ENCODE results near the gene PRIM2. TPM values are rescaled to one million over a fixed set of nuclear protein-coding genes. Genes with fewer than 3 reads are reported as not detected.
"Not testable (repeated sequence)": the region's sequence is repeated elsewhere in the genome, so short reads cannot be mapped to it uniquely, and the experiment has no call there.

PRIM2 gene
- total and polyA plus RNA-seq, 2 experiments from 2014 or later = 45.5 to 75.2 TPM

- H3K4me2 ChIP-seq; H3K4me3 Mint-ChIP-seq; DNase-seq (ENCODE audit: low spot score); H2AFZ ChIP-seq; H3K27ac ChIP-seq (ENCODE audit: low read depth); H3K27me3 Mint-ChIP-seq (ENCODE audit: insufficient read depth, low read depth, poor library complexity); H3K27me3 ChIP-seq (ENCODE audit: insufficient read depth); H3K36me3 ChIP-seq (ENCODE audit: insufficient read depth); H3F3A ChIP-seq (replicated peaks; ENCODE audit: low read depth); H4K20me1 ChIP-seq (replicated peaks; ENCODE audit: insufficient read depth); H3K9me2 ChIP-seq (ENCODE audit: insufficient read depth); H3K4me3 ChIP-seq: not testable (repeated sequence)
- Mint-ChIP-seq H3K4me1 (peaks cover 38% of the 10 kb centered on the region), H3K27ac (peak overlapping the region; percentile 28; the same call in 1 of the 2 replicates), H3K36me3 (ENCODE audit: low read depth) (peaks cover 18% of the 10 kb centered on the region), H3K9me3 (peaks cover 14% of the 10 kb centered on the region)
- Histone ChIP-seq H3K4me1 (ENCODE audit: insufficient read depth) (peaks cover 15% of the 10 kb centered on the region), H3K79me2 (replicated peaks; ENCODE audit: insufficient read depth) (peaks cover 32% of the 10 kb centered on the region)
- ATAC-seq = peak; percentile 75
Observed at GRCh38 chr6:57445379-57445778, 127.9 kb downstream of the PRIM2 start.

- not testable (repeated sequence) for H3K4me3 ChIP-seq; H3K27me3 ChIP-seq (ENCODE audit: insufficient read depth); ATAC-seq; H3K27ac ChIP-seq (ENCODE audit: low read depth); H3K27ac Mint-ChIP-seq; DNase-seq (ENCODE audit: low spot score); H3K4me3 Mint-ChIP-seq; H3K36me3 ChIP-seq (ENCODE audit: insufficient read depth); H3K27me3 Mint-ChIP-seq (ENCODE audit: insufficient read depth, low read depth, poor library complexity); H3K9me2 ChIP-seq (ENCODE audit: insufficient read depth); H3F3A ChIP-seq (replicated peaks; ENCODE audit: low read depth); H4K20me1 ChIP-seq (replicated peaks; ENCODE audit: insufficient read depth); H2AFZ ChIP-seq; H3K4me2 ChIP-seq
- Mint-ChIP-seq H3K36me3 (ENCODE audit: low read depth) (peaks cover 18% of the 10 kb centered on the region), H3K4me1 (peaks cover 32% of the 10 kb centered on the region), H3K9me3 (peaks cover 14% of the 10 kb centered on the region)
- Histone ChIP-seq H3K79me2 (replicated peaks; ENCODE audit: insufficient read depth) (peaks cover 32% of the 10 kb centered on the region), H3K4me1 (ENCODE audit: insufficient read depth) (peaks cover 13% of the 10 kb centered on the region)
Observed at GRCh38 chr6:57445790-57446468, 128.5 kb downstream of the PRIM2 start.

- not testable (repeated sequence) for H3K27me3 ChIP-seq (ENCODE audit: insufficient read depth); H3K4me1 ChIP-seq (ENCODE audit: insufficient read depth); H3K36me3 ChIP-seq (ENCODE audit: insufficient read depth); H3F3A ChIP-seq (replicated peaks; ENCODE audit: low read depth); ATAC-seq; H3K27ac ChIP-seq (ENCODE audit: low read depth); H3K4me3 Mint-ChIP-seq; H3K9me2 ChIP-seq (ENCODE audit: insufficient read depth); H3K27me3 Mint-ChIP-seq (ENCODE audit: insufficient read depth, low read depth, poor library complexity); H2AFZ ChIP-seq; DNase-seq (ENCODE audit: low spot score); H4K20me1 ChIP-seq (replicated peaks; ENCODE audit: insufficient read depth); H3K27ac Mint-ChIP-seq; H3K4me3 ChIP-seq; H3K4me2 ChIP-seq
- H3K79me2 ChIP-seq (replicated peaks; ENCODE audit: insufficient read depth) = peaks cover 42% of the 10 kb centered on the region
- peaks cover 27% of the 10 kb centered on the region for H3K9me3 Mint-ChIP-seq
- peaks cover 42% of the 10 kb centered on the region for H3K36me3 Mint-ChIP-seq (ENCODE audit: low read depth)
- H3K4me1 Mint-ChIP-seq = peaks cover 14% of the 10 kb centered on the region
Observed at GRCh38 chr6:57449496-57450066, 132.2 kb downstream of the PRIM2 start.

GRCh38 chr6:57459781-57460180 lies 142.4 kb downstream of the PRIM2 start:
- not testable (repeated sequence) for DNase-seq (ENCODE audit: low spot score); H3K27me3 Mint-ChIP-seq (ENCODE audit: insufficient read depth, low read depth, poor library complexity); H3K4me3 Mint-ChIP-seq; H3K9me2 ChIP-seq (ENCODE audit: insufficient read depth); H3K27me3 ChIP-seq (ENCODE audit: insufficient read depth); H4K20me1 ChIP-seq (replicated peaks; ENCODE audit: insufficient read depth); H3F3A ChIP-seq (replicated peaks; ENCODE audit: low read depth); H3K4me1 ChIP-seq (ENCODE audit: insufficient read depth); H2AFZ ChIP-seq; H3K36me3 ChIP-seq (ENCODE audit: insufficient read depth); H3K27ac Mint-ChIP-seq; H3K27ac ChIP-seq (ENCODE audit: low read depth); H3K4me2 ChIP-seq; H3K4me3 ChIP-seq
- Mint-ChIP-seq H3K4me1 (peaks cover 28% of the 10 kb centered on the region), H3K36me3 (ENCODE audit: low read depth) (peaks cover 34% of the 10 kb centered on the region), H3K9me3 (peaks cover 25% of the 10 kb centered on the region)
- TF ChIP-seq CTCF (conservative IDR thresholded peaks at IDR 0.05; ENCODE audit: low read depth in 2 of 2) = peak; percentile 31 to 50
- H3K79me2 ChIP-seq (replicated peaks; ENCODE audit: insufficient read depth) = peaks cover 18% of the 10 kb centered on the region
- peak; percentile 67 for ATAC-seq

- H3K27ac Mint-ChIP-seq; H3K9me2 ChIP-seq (ENCODE audit: insufficient read depth); H2AFZ ChIP-seq; H3K27me3 Mint-ChIP-seq (ENCODE audit: insufficient read depth, low read depth, poor library complexity); H3K4me3 ChIP-seq; H3K4me2 ChIP-seq; H3K4me3 Mint-ChIP-seq; DNase-seq (ENCODE audit: low spot score); H3F3A ChIP-seq (replicated peaks; ENCODE audit: low read depth); H3K4me1 ChIP-seq (ENCODE audit: insufficient read depth); ATAC-seq; H3K27me3 ChIP-seq (ENCODE audit: insufficient read depth); H4K20me1 ChIP-seq (replicated peaks; ENCODE audit: insufficient read depth); H3K36me3 ChIP-seq (ENCODE audit: insufficient read depth); H3K27ac ChIP-seq (ENCODE audit: low read depth): not testable (repeated sequence)
- peaks cover 26% of the 10 kb centered on the region for H3K79me2 ChIP-seq (replicated peaks; ENCODE audit: insufficient read depth)
- H3K4me1 Mint-ChIP-seq = peaks cover 28% of the 10 kb centered on the region
- H3K9me3 Mint-ChIP-seq = peaks cover 21% of the 10 kb centered on the region
- H3K36me3 Mint-ChIP-seq (ENCODE audit: low read depth) = peaks cover 29% of the 10 kb centered on the region
Observed at GRCh38 chr6:57461022-57461421, 143.6 kb downstream of the PRIM2 start.

GRCh38 chr6:57463809-57464208 lies 146.4 kb downstream of the PRIM2 start:
- not testable (repeated sequence) for H3K27ac Mint-ChIP-seq; H3K9me2 ChIP-seq (ENCODE audit: insufficient read depth); H2AFZ ChIP-seq; H3K27me3 Mint-ChIP-seq (ENCODE audit: insufficient read depth, low read depth, poor library complexity); H3K36me3 ChIP-seq (ENCODE audit: insufficient read depth); H3K4me3 ChIP-seq; H3K4me1 ChIP-seq (ENCODE audit: insufficient read depth); H3K27me3 ChIP-seq (ENCODE audit: insufficient read depth); H3F3A ChIP-seq (replicated peaks; ENCODE audit: low read depth); H4K20me1 ChIP-seq (replicated peaks; ENCODE audit: insufficient read depth); H3K4me3 Mint-ChIP-seq
- ATAC-seq (peak; percentile 36; the same call in 2 of the 3 replicates), DNase-seq (ENCODE audit: low spot score) (peak; percentile 43)
- Histone ChIP-seq H3K4me2 (peak overlapping the region; percentile 45), H3K27ac (ENCODE audit: low read depth) (peak overlapping the region; percentile 42; the same call in 1 of the 2 replicates), H3K79me2 (replicated peaks; ENCODE audit: insufficient read depth) (peaks cover 48% of the 10 kb centered on the region)
- H3K36me3 Mint-ChIP-seq (ENCODE audit: low read depth) = peaks cover 22% of the 10 kb centered on the region
- H3K4me1 Mint-ChIP-seq = peaks cover 37% of the 10 kb centered on the region
- H3K9me3 Mint-ChIP-seq = peaks cover 19% of the 10 kb centered on the region

All from GM23338 (cell line).